CD4-positive, alpha-beta memory T cell (primary cell): ENCODE results near the gene HDAC2. TPM values are rescaled to one million over a fixed set of nuclear protein-coding genes. Genes with fewer than 3 reads are reported as not detected.
"Not testable (repeated sequence)": the region's sequence is repeated elsewhere in the genome, so short reads cannot be mapped to it uniquely, and the experiment has no call there.

ENCODE experiments used
- CTCF ChIA-PET: fragments of 350-600 bp; sonication (Branson Sonifier 250); formaldehyde crosslinking; loops from one replicate; lab custom pipeline; 2021; ENCODE audit warnings: inconsistent platforms; ENCODE audit not compliant: partially characterized antibody; lab: Charles Lee
- POLR2A ChIA-PET: fragments of 350-600 bp; sonication (Branson Sonifier 250); formaldehyde crosslinking; loops from one replicate; lab custom pipeline; 2021; ENCODE audit not compliant: partially characterized antibody; lab: Charles Lee
- DNase-seq, 5 donors: peaks; one replicate each; pipeline versions ENCODE4 v3.0.0 to v3.0.0-alpha.2; 2020 to 2022; ENCODE audit warnings: mixed read lengths in 1 of 5
- H3K27ac ChIP-seq: one replicate; pipeline ENCODE4 v1.7.0; 2013; ENCODE audit warnings: low read depth, low read length
- H3K27me3 ChIP-seq: 2 replicates; pipeline ENCODE4 v1.7.0; 2013; ENCODE audit warnings: mild to moderate bottlenecking, low read length, moderate library complexity; ENCODE audit not compliant: insufficient read depth
- H3K36me3 ChIP-seq: 2 replicates; pipeline ENCODE4 v1.7.0; 2013; ENCODE audit warnings: mild to moderate bottlenecking, low read length, moderate library complexity; ENCODE audit not compliant: insufficient read depth
- H3K4me1 ChIP-seq: 2 replicates; pipeline ENCODE4 v1.7.0; 2013; ENCODE audit warnings: mild to moderate bottlenecking, low read length, moderate library complexity; ENCODE audit not compliant: insufficient read depth
- H3K4me3 ChIP-seq, 2 donors: one replicate each; pipeline ENCODE4 v1.7.0; 2013; ENCODE audit warnings: low read length in 2 of 2, mild to moderate bottlenecking in 1 of 2
- H3K9me3 ChIP-seq, 2 donors: one replicate each; pipeline ENCODE4 v1.7.0; 2013; ENCODE audit warnings: low read length in 2 of 2, control low read depth in 1 of 2; ENCODE audit not compliant: control insufficient read depth in 1 of 2
- H3K27ac Mint-ChIP-seq, 7 donors: one replicate each; pipeline ENCODE4 v1.8.0; 2020 to 2021; ENCODE audit warnings: mixed read lengths in 7 of 7, mild to moderate bottlenecking in 6 of 7, inconsistent platforms in 3 of 7, moderate library complexity in 3 of 7
- H3K27me3 Mint-ChIP-seq, 2 donors: one replicate each; pipeline ENCODE4 v1.8.0; 2020 to 2021; ENCODE audit warnings: mixed read lengths in 2 of 2
- H3K36me3 Mint-ChIP-seq, 2 donors: one replicate each; pipeline ENCODE4 v1.8.0; 2020 to 2021; ENCODE audit warnings: mixed read lengths in 2 of 2, inconsistent platforms in 1 of 2, mild to moderate bottlenecking in 1 of 2
- H3K4me1 Mint-ChIP-seq, 4 donors: one replicate each; pipeline ENCODE4 v1.8.0; 2020 to 2021; ENCODE audit warnings: mixed read lengths in 4 of 4, mild to moderate bottlenecking in 1 of 4
- H3K4me3 Mint-ChIP-seq, 8 donors: one replicate each; pipeline ENCODE4 v1.8.0; 2020 to 2021; ENCODE audit warnings: mixed read lengths in 8 of 8, mild to moderate bottlenecking in 7 of 8, moderate library complexity in 6 of 8, inconsistent platforms in 3 of 8
- H3K9me3 Mint-ChIP-seq, 8 donors: one replicate each; pipeline ENCODE4 v1.8.0; 2020 to 2021; ENCODE audit warnings: mixed read lengths in 8 of 8, mild to moderate bottlenecking in 5 of 8, inconsistent platforms in 3 of 8, moderate library complexity in 1 of 8
- intact Hi-C: fragments of 100-400 bp; cut with micrococcal nuclease; formaldehyde crosslinking; loops from one replicate; pipeline ENCODE4 v1.15.1; 2023
- polyA plus RNA-seq, 2 donors: library from polyadenylated mRNA; unstranded; fragments of 300-500 nt; fragmentation: Illumina TruSeq; gene quantifications; one replicate each; pipeline ENCODE4 v1.2.3, GENCODE V29; 2021
- total RNA-seq, 2 experiments: library from RNA; stranded (reverse); gene quantifications; one replicate each; pipeline ENCODE4 v1.2.3, GENCODE V29; 2021

The HDAC2 gene
- total and polyA plus RNA-seq, 4 experiments from 2014 or later: 53.0 to 87.1 (median 64.0) TPM

DNA sequence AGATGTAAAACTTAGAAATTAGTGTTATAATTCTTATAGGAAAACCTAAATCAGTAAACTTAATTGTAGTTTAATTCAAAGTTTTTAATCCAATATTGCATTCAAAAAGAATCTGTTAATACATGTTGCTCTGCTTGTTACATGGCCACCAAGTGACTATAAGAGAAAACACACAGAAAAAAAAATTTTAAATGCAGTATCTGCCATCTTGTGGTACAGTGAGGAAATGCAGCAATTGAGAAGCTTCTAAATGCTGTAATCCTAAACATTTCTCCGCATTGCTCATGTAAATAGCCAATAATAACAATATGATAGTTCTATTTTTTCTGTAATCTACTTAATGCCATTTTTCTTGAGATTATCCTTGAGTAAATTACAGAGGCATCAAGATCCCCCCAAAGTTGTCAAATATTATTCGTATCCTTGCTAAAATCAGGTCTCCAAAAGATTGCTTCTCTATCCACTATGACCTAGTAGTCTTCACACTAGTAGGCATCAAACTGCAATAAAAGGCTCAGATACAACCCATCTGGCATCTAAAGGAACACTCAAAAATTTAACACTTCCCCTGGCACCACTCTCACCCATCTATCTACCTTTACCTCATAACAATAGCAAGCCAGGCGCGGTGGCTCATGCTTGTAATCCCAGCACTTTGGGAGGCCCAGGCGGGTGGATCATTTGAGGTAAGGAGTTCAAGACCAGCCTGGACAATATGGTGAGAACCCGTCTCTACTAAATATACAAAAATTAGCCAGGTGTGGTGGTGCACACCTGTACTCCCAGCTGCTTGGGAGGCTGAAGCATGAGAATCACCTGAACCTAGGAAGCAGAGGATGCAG, 34.6 kb downstream of the HDAC2 start:
- no peaks in the 10 kb centered on the region for H3K4me1 ChIP-seq
- H3K4me3 ChIP-seq: no peak overlapping the region
- CTCF ChIA-PET: interaction anchor here (0.7 to 2.0 kb wide), 7 partner anchors 12 to 1756 kb away, joined by 3 to 5 read pairs (median 3); partner anchors contain the start of gene HDAC2
- H3K36me3 ChIP-seq: peaks cover 5% of the 10 kb centered on the region
- Mint-ChIP-seq H3K27me3 (no peaks in the 10 kb centered on the region), H3K36me3 (peaks cover 19 to 36% of the 10 kb centered on the region in 2 donors), H3K27ac (peak overlapping the region in 1 of 7 donors; percentile 43), H3K4me1 (no peaks in the 10 kb centered on the region), H3K9me3 (peaks cover 0 to 3% (median 0%) of the 10 kb centered on the region in 8 donors), H3K4me3 (no peak overlapping the region)
- POLR2A ChIA-PET: interaction anchor here (1.1 kb wide), 1 partner anchor 35 kb away, joined by 3 read pairs; the partner anchor contains the start of gene HDAC2
- H3K27ac ChIP-seq: no peak overlapping the region
- no peaks in the 10 kb centered on the region for H3K27me3 ChIP-seq
- DNase-seq: peak in 4 of 5 donors; percentile 21 to 34 (median 29)
- intact Hi-C loops: no loop called here
- no peaks in the 10 kb centered on the region for H3K9me3 ChIP-seq

GRCh38 chr6:113934101-113934500, 36.8 kb downstream of the HDAC2 start:
- Mint-ChIP-seq H3K9me3 (peaks cover 0 to 23% (median 18%) of the 10 kb centered on the region in 8 donors), H3K27ac (no peak overlapping the region), H3K4me3 (no peak overlapping the region), H3K36me3 (peaks cover 18% of the 10 kb centered on the region in 2 donors), H3K4me1 (no peaks in the 10 kb centered on the region), H3K27me3 (peaks cover 0 to 3% of the 10 kb centered on the region in 2 donors)
- Histone ChIP-seq H3K27ac (no peak overlapping the region), H3K4me3 (no peak overlapping the region), H3K4me1 (no peaks in the 10 kb centered on the region), H3K36me3 (no peaks in the 10 kb centered on the region), H3K27me3 (no peaks in the 10 kb centered on the region), H3K9me3 (no peaks in the 10 kb centered on the region)
- DNase-seq: no peak
- POLR2A ChIA-PET: no interaction called here
- intact Hi-C loops: no loop called here
- CTCF ChIA-PET: interaction anchor here (0.9 to 1.0 kb wide), 2 partner anchors 9 to 1754 kb away, joined by 3 read pairs; no protein-coding TSS in a partner anchor

GRCh38 chr6:113931907-113932306, 39.0 kb downstream of the HDAC2 start:
- H3K4me1 Mint-ChIP-seq, H3K27me3 Mint-ChIP-seq, H3K27ac ChIP-seq, H3K9me3 ChIP-seq, H3K36me3 ChIP-seq, POLR2A ChIA-PET, H3K4me3 Mint-ChIP-seq, H3K27ac Mint-ChIP-seq, H3K27me3 ChIP-seq, DNase-seq, CTCF ChIA-PET, H3K4me3 ChIP-seq, intact Hi-C loops, H3K4me1 ChIP-seq: not testable (repeated sequence)
- Mint-ChIP-seq H3K36me3 (peaks cover 8 to 13% of the 10 kb centered on the region in 2 donors), H3K9me3 (peaks cover 0 to 32% (median 20%) of the 10 kb centered on the region in 8 donors)

DNA sequence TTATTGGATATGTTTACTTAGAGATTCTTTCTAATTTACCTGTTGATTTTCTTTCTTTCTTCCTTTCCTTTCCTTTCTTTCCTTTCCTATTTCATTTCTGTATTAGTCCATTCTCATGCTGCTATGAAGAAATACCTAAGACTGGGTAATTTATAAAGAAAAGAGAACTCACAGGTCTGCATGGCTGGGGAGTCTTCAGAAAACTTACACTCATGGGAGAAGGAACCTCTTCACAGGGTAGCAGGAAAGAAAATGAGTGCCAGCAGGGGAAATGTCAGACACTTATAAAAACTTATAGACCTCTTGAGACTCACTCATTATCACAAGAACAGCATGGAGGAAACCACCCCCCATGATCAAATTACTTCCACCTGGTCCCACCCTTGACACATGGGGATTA, 40.8 kb downstream of the HDAC2 start:
- Histone ChIP-seq H3K27me3 (no peaks in the 10 kb centered on the region), H3K4me1 (no peaks in the 10 kb centered on the region), H3K27ac (no peak overlapping the region), H3K9me3 (no peaks in the 10 kb centered on the region), H3K4me3 (no peak overlapping the region), H3K36me3 (no peaks in the 10 kb centered on the region)
- ChIA-PET POLR2A (no interaction called here), CTCF (interaction anchor here (1.2 kb wide), 1 partner anchor 22 kb away, joined by 3 read pairs; no protein-coding TSS in a partner anchor)
- H3K27ac Mint-ChIP-seq: no peak overlapping the region
- peaks cover 0 to 32% (median 20%) of the 10 kb centered on the region in 8 donors for H3K9me3 Mint-ChIP-seq
- no peak for DNase-seq
- no peaks in the 10 kb centered on the region for H3K4me1 Mint-ChIP-seq
- peaks cover 3 to 8% of the 10 kb centered on the region in 2 donors for H3K27me3 Mint-ChIP-seq
- no peak overlapping the region for H3K4me3 Mint-ChIP-seq
- H3K36me3 Mint-ChIP-seq: peaks cover 8 to 13% of the 10 kb centered on the region in 2 donors
- intact Hi-C loops: no loop called here

DNA sequence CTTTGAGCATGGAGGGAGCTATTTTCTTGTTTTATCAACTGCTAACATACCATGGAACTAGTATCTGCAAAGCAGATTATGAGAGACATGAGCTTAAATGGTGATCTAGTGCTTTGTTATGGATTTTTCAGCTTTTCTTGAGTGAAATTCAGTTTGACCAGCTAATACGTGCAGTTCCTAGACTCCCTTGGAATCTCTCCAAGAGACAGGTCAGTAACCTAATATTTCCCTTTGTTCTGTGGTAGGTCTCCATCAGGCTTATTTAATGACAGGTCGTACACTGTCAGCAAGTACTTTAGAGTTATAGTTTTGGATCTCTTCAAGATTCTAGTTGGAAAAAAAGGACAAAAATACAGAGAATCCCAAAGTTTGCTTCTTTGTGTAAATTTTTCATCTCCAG, 43.9 kb downstream of the HDAC2 start:
- H3K4me3 Mint-ChIP-seq: no peak overlapping the region

GRCh38 chr6:113925378-113925777, 45.6 kb downstream of the HDAC2 start:
- CTCF ChIA-PET: no interaction called here

More for the DNA sequence above, 43.9 kb downstream of the HDAC2 start:
- Histone ChIP-seq H3K9me3 (no peaks in the 10 kb centered on the region), H3K4me3 (no peak overlapping the region), H3K27ac (no peak overlapping the region), H3K4me1 (no peaks in the 10 kb centered on the region), H3K36me3 (no peaks in the 10 kb centered on the region), H3K27me3 (no peaks in the 10 kb centered on the region)
- no peak for DNase-seq
- peaks cover 3 to 10% of the 10 kb centered on the region in 2 donors for H3K27me3 Mint-ChIP-seq
- intact Hi-C loops: no loop called here
- H3K4me1 Mint-ChIP-seq: no peaks in the 10 kb centered on the region
- H3K9me3 Mint-ChIP-seq: peaks cover 0 to 30% (median 20%) of the 10 kb centered on the region in 8 donors
- no peak overlapping the region for H3K27ac Mint-ChIP-seq
- H3K36me3 Mint-ChIP-seq: peaks cover 2 to 10% of the 10 kb centered on the region in 2 donors
- ChIA-PET CTCF (interaction anchor here (1.0 kb wide), 1 partner anchor 18 kb away, joined by 5 read pairs; no protein-coding TSS in a partner anchor), POLR2A (no interaction called here)

GRCh38 chr6:113924312-113924723, 46.6 kb downstream of the HDAC2 start:
- peaks cover 0 to 12% (median 5%) of the 10 kb centered on the region in 8 donors for H3K9me3 Mint-ChIP-seq
- CTCF ChIA-PET: interaction anchor here (0.6 to 6.0 kb wide), 2 partner anchors 13 to 14 kb away, joined by 3 to 71 read pairs; no protein-coding TSS in a partner anchor
- no peaks in the 10 kb centered on the region for H3K36me3 ChIP-seq
- peaks cover 7 to 12% (median 8%) of the 10 kb centered on the region in 4 donors for H3K4me1 Mint-ChIP-seq
- no peaks in the 10 kb centered on the region for H3K9me3 ChIP-seq
- POLR2A ChIA-PET: no interaction called here
- no peak overlapping the region for H3K4me3 Mint-ChIP-seq
- peaks cover 3 to 7% of the 10 kb centered on the region in 2 donors for H3K27me3 Mint-ChIP-seq
- H3K27ac ChIP-seq: no peak overlapping the region
- no peaks in the 10 kb centered on the region for H3K27me3 ChIP-seq
- H3K36me3 Mint-ChIP-seq: peaks cover under 1% of the 10 kb centered on the region in 2 donors
- H3K4me1 ChIP-seq: peaks cover 7% of the 10 kb centered on the region
- intact Hi-C loops: no loop called here
- no peak overlapping the region for H3K27ac Mint-ChIP-seq
- no peak for DNase-seq
- H3K4me3 ChIP-seq: no peak overlapping the region

More at GRCh38 chr6:113925378-113925777, 45.6 kb downstream of the HDAC2 start:
- H3K27ac Mint-ChIP-seq: no peak overlapping the region
- H3K27me3 Mint-ChIP-seq: peaks cover 3 to 10% of the 10 kb centered on the region in 2 donors
- peaks cover 0 to 22% (median 13%) of the 10 kb centered on the region in 8 donors for H3K9me3 Mint-ChIP-seq
- Histone ChIP-seq H3K27ac (no peak overlapping the region), H3K36me3 (no peaks in the 10 kb centered on the region), H3K27me3 (no peaks in the 10 kb centered on the region), H3K4me1 (peaks cover 6% of the 10 kb centered on the region), H3K9me3 (no peaks in the 10 kb centered on the region), H3K4me3 (no peak overlapping the region)
- H3K4me1 Mint-ChIP-seq: peaks cover 6 to 10% (median 7%) of the 10 kb centered on the region in 4 donors
- H3K4me3 Mint-ChIP-seq: no peak overlapping the region
- DNase-seq: no peak
- intact Hi-C loops: no loop called here
- POLR2A ChIA-PET: no interaction called here
- peaks cover 2 to 10% of the 10 kb centered on the region in 2 donors for H3K36me3 Mint-ChIP-seq
